GM12878 (cell line): ENCODE results near the gene ST7. TPM values are rescaled to one million over a fixed set of nuclear protein-coding genes. Genes with fewer than 3 reads are reported as not detected.

Experiments
- ATF3 ChIP-seq: IDR thresholded peaks from 2 replicates; pipeline ENCODE4 v1.6.1; 2011; ENCODE audit warnings: low read depth, mild to moderate bottlenecking, low read length, moderate library complexity, borderline replicate concordance; ENCODE audit errors: extremely low read depth
- CHD1 ChIP-seq: IDR thresholded peaks from 2 replicates; pipeline ENCODE4 v1.6.1; 2012; ENCODE audit warnings: low read depth, low read length, improper control_type of control experiment
- E2F8 ChIP-seq: fragments of 450-650 bp; IDR thresholded peaks from 2 replicates; pipeline ENCODE4 v1.6.1; 2018; ENCODE audit warnings: mild to moderate bottlenecking, low read depth, moderate library complexity; ENCODE audit not compliant: partially characterized antibody
- ESRRA ChIP-seq: IDR thresholded peaks from 2 replicates; pipeline ENCODE4 v1.6.1; 2012; ENCODE audit warnings: mild to moderate bottlenecking, low read length, improper control_type of control experiment
- ETV6 ChIP-seq, 2 experiments: fragments of 450-650 bp in 1 of 2; IDR thresholded peaks in 1 of 2; conservative IDR thresholded peaks in 1 of 2; 2 replicates each; pipeline ENCODE4 v1.6.1; 2014; ENCODE audit warnings: antibody characterized with exemption in 1 of 2, borderline replicate concordance in 1 of 2, low read depth in 1 of 2, mild to moderate bottlenecking in 1 of 2, moderate library complexity in 1 of 2
- EZH2 ChIP-seq: IDR thresholded peaks from 2 replicates; pipeline ENCODE4 v1.6.1; 2012; ENCODE audit warnings: low read depth, mild to moderate bottlenecking, control low read depth, inconsistent platforms, low read length, borderline replicate concordance; ENCODE audit not compliant: control insufficient read depth
- HDGF ChIP-seq: fragments of 450-650 bp; IDR thresholded peaks from 2 replicates; pipeline ENCODE4 v1.6.1; 2016; ENCODE audit warnings: antibody characterized with exemption
- IKZF1 ChIP-seq: fragments of 450-650 bp; conservative IDR thresholded peaks from 2 replicates; pipeline ENCODE4 v1.6.1; 2017; ENCODE audit warnings: antibody characterized with exemption, mild to moderate bottlenecking
- JUNB ChIP-seq: IDR thresholded peaks from 2 replicates; pipeline ENCODE4 v1.6.1; 2016; ENCODE audit warnings: antibody characterized with exemption, mild to moderate bottlenecking
- KLF5 ChIP-seq: fragments of 450-650 bp; IDR thresholded peaks from 2 replicates; pipeline ENCODE4 v1.6.1; 2014; ENCODE audit warnings: mild to moderate bottlenecking; ENCODE audit not compliant: partially characterized antibody
- MEF2B ChIP-seq: fragments of 450-650 bp; IDR thresholded peaks from 2 replicates; pipeline ENCODE4 v1.6.1; 2018; ENCODE audit warnings: mild to moderate bottlenecking, moderate library complexity; ENCODE audit not compliant: partially characterized antibody, poor library complexity, severe bottlenecking
- MTA2 ChIP-seq: fragments of 450-650 bp; IDR thresholded peaks from 2 replicates; pipeline ENCODE4 v1.6.1; 2016; ENCODE audit warnings: low read depth, mild to moderate bottlenecking, moderate library complexity
- MXI1 ChIP-seq: fragments of 150-350 bp; IDR thresholded peaks from 2 replicates; pipeline ENCODE4 v1.6.1; 2011; ENCODE audit warnings: low read depth, mild to moderate bottlenecking, inconsistent platforms, low read length, improper control_type of control experiment
- RELB ChIP-seq: fragments of 450-650 bp; IDR thresholded peaks from 2 replicates; pipeline ENCODE4 v1.6.1; 2017; ENCODE audit warnings: low read depth, mild to moderate bottlenecking, moderate library complexity
- SKIL ChIP-seq: fragments of 450-650 bp; IDR thresholded peaks from 2 replicates; pipeline ENCODE4 v1.6.1; 2017; ENCODE audit warnings: mild to moderate bottlenecking, low read depth, inconsistent platforms; ENCODE audit not compliant: poor library complexity, severe bottlenecking
- STAT3 ChIP-seq: IDR thresholded peaks from 2 replicates; pipeline ENCODE4 v1.6.1; 2011; ENCODE audit warnings: low read depth, low read length, improper control_type of control experiment
- ZNF217 ChIP-seq: fragments of 450-650 bp; IDR thresholded peaks from 2 replicates; pipeline ENCODE4 v1.6.1; 2017; ENCODE audit warnings: antibody characterized with exemption, mild to moderate bottlenecking
- ZZZ3 ChIP-seq: IDR thresholded peaks from 2 replicates; pipeline ENCODE4 v1.6.1; 2011; ENCODE audit warnings: low read depth; ENCODE audit not compliant: control insufficient read depth, insufficient read length
- polyA plus RNA-seq, 11 experiments: library from polyadenylated mRNA; depleted of rRNA in 4 of 11; unstranded in 6 of 11; stranded (reverse) in 5 of 11; fragments of >200 nt; fragmentation: Nextera tagmentation in 4 of 11; fragmentation: Illumina TruSeq in 1 of 11; extraction: Ambion mirVana in 4 of 11; extraction: Trizol in 1 of 11; gene quantifications; 1 replicate in 1 of 11; 2 replicates in 10 of 11; pipeline versions ENCODE4 v1.2.1 to v1.2.3, GENCODE V29; 2011 to 2016; ENCODE audit warnings: inconsistent platforms in 2 of 11, missing spikeins in 2 of 11, low read depth in 1 of 11
- total RNA-seq, 4 experiments: library from RNA; depleted of rRNA in 3 of 4; stranded (reverse); fragments of >200 nt in 3 of 4; fragmentation: Illumina TruSeq in 1 of 4; extraction: Trizol in 1 of 4; gene quantifications; 2 replicates each; pipeline versions ENCODE4 v1.2.1 to v1.2.3, GENCODE V29; 2013 to 2021

The ST7 gene
- total and polyA plus RNA-seq, 10 of the 15 experiments (the other 5 are each of a cell fraction or from before 2014, with no cell fraction given): 27.7 to 76.4 (median 53.6) TPM

GRCh38 chr7:117041007-117041406 is 87.7 kb downstream of the ST7 start (continued):
- TF ChIP-seq RELB (no peak), ETV6 (conservative IDR thresholded peaks at IDR 0.05 in 1 of 2, IDR thresholded peaks at IDR 0.05 in 1 of 2; ENCODE audit: borderline replicate concordance in 1 of 2, low read depth in 1 of 2) (no peak), JUNB (peak; percentile 93), CHD1 (no peak), STAT3 (no peak), HDGF (no peak), ZZZ3 (no peak), EZH2 (no peak), IKZF1 (0 out of 2 replicates have a peak, but pooled peaks have one; percentile 19), E2F8 (no peak), ZNF217 (no peak), MEF2B (no peak), MXI1 (no peak), ATF3 (no peak), MTA2 (no peak), KLF5 (no peak), ESRRA (no peak), SKIL (no peak)
- TF ChIP-seq, all 136 proteins: peak for 18
